Bronchial epithelial cell (primary cell): ENCODE results near the gene SEPTIN7. TPM values are rescaled to one million over a fixed set of nuclear protein-coding genes. Genes with fewer than 3 reads are reported as not detected.

Source experiments
- DNase-seq: peaks from one replicate; pipeline ENCODE4 v3.0.0-alpha.2; 2010; ENCODE audit warnings: low read depth
- FAIRE-seq: peaks from 2 replicates; lab custom pipeline; 2011; peaks lifted over from hg19 to GRCh38; lab: Jason Lieb, UNC
- H3K27me3 ChIP-seq: 2 replicates; pipeline ENCODE4 v1.5.1; 2011; ENCODE audit warnings: low read length; ENCODE audit not compliant: control insufficient read depth, insufficient read depth
- H3K36me3 ChIP-seq: 2 replicates; pipeline ENCODE4 v1.5.1; 2011; ENCODE audit warnings: low read length; ENCODE audit not compliant: control insufficient read depth, insufficient read depth
- H3K4me3 ChIP-seq: 2 replicates; pipeline ENCODE4 v1.5.1; 2011; ENCODE audit warnings: mild to moderate bottlenecking, low read depth, low read length, control low read depth
- total RNA-seq: library from RNA; depleted of rRNA; stranded (reverse); fragments of >200 nt; gene quantifications from 2 replicates; pipeline ENCODE4 v1.2.1, GENCODE V29; 2014
- TF ChIP-seq, protein P1 (sequence below): IDR thresholded peaks from 2 replicates; pipeline ENCODE4 v1.5.1; 2011; ENCODE audit warnings: mild to moderate bottlenecking, moderate library complexity, low read length, control low read depth, inconsistent platforms; ENCODE audit not compliant: insufficient read depth, severe bottlenecking

Gene SEPTIN7
- total RNA-seq, 1 donor from 2014 or later, result 65.0 TPM

DNA sequence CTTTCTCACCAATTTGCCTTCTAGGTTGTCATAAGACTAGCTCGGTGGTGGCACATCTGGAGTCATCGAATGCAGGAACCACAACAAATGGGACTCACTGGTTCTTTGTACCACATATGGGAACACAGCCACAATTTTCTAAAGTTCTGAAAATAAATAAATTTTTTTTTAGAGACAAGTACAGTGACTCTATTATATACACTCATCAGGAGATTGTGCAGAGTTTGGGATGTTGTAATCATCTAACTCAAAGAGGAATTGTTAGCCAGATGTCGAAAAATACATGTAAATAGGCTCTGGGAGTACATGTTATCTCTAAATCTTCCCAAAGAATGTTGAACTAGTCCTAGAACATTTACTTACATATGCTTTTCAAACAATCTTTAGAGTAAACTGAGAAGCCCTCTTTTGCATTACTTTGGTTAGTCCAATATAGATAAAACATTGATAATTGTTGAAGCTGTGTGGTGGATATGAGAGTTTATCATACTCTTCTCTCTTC lies 19.6 kb upstream of the SEPTIN7 start:
- TF ChIP-seq, protein P1, sequence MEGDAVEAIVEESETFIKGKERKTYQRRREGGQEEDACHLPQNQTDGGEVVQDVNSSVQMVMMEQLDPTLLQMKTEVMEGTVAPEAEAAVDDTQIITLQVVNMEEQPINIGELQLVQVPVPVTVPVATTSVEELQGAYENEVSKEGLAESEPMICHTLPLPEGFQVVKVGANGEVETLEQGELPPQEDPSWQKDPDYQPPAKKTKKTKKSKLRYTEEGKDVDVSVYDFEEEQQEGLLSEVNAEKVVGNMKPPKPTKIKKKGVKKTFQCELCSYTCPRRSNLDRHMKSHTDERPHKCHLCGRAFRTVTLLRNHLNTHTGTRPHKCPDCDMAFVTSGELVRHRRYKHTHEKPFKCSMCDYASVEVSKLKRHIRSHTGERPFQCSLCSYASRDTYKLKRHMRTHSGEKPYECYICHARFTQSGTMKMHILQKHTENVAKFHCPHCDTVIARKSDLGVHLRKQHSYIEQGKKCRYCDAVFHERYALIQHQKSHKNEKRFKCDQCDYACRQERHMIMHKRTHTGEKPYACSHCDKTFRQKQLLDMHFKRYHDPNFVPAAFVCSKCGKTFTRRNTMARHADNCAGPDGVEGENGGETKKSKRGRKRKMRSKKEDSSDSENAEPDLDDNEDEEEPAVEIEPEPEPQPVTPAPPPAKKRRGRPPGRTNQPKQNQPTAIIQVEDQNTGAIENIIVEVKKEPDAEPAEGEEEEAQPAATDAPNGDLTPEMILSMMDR, result no peak
- no peak for FAIRE-seq
- no peak for DNase-seq
- Histone ChIP-seq H3K36me3 (no peaks in the 10 kb centered on the region), H3K4me3 (no peak overlapping the region), H3K27me3 (no peaks in the 10 kb centered on the region)

DNA sequence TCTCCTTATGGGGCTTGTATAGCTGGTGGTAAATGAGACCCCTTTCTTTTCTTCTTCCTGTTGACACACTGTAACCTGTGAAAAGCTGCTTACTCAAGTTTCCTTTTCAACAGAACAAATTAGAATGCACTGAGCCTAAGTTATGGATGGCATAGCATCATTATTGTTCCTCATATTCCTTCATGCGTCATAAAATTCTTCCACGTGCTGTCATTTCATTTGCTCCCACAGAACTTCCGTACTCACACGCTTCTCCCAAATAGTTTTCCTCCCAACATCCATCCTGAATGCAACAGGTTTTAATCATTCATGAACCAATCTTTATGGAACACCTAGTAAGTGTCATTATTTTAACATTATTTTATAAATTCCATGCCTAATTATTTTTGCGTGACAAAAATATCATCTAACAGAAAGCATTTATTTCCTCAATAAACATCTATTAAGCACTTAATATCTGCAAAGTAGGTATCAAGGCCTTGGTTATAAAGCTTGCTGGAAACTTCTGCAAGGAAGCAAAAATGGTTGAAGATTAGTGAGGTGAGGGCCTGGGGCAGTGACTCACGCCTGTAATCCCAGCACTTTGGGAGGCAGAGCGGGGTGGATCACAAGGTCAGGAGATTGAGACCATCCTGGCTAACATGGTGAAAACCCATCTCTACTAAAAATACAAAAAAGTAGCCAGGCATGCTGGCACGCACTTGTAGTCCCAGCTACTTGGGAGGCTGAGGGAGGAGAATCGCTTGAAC lies 18.9 kb upstream of the SEPTIN7 start:
- H3K36me3 ChIP-seq, result no peaks in the 10 kb centered on the region
- H3K4me3 ChIP-seq, result no peak overlapping the region
- DNase-seq, result no peak
- no peak for FAIRE-seq
- TF ChIP-seq, protein P1, result no peak
- no peaks in the 10 kb centered on the region for H3K27me3 ChIP-seq

DNA sequence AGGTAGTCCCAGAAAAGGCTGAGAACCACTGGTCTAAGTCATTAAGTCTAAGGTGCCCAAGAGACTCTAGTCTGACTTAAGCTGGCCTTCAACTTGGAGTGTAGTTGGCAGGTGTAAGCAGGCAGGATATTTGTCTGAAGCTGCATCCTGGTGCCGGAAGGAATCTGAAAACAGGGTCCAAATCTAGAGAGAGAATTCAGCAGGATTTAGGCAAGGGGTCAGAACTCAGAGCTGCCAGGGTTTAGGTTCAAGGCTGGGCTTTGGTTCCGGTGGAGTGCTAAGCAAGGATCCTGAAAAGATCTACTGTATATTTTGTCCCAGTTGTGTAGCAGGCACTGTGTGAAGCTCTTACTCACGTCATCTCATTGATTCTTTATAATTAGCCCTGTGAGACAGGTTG lies 16.5 kb upstream of the SEPTIN7 start:
- DNase-seq (no peak), FAIRE-seq (no peak)
- H3K4me3 ChIP-seq, result no peak overlapping the region
- TF ChIP-seq, protein P1, result no peak
- H3K27me3 ChIP-seq, result no peaks in the 10 kb centered on the region
- no peaks in the 10 kb centered on the region for H3K36me3 ChIP-seq

DNA sequence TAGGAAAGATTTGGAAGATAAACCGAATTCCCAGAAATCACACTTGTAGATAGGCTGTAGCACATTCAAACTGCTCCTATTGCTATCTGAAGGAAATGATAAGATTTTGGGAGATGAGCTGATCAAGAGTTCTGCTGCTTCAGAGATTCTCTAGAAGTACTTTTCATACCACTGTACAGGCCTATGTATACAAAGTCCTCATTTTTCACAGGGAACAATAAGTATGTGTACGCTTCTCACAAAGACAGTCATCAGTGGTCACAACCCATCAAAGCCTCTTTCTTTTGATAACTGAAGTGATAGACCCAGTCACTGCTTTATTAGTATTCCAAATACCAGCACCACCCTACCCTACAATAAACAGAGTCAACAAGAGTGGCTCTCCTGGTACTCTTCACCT lies 15.6 kb upstream of the SEPTIN7 start:
- FAIRE-seq (no peak), DNase-seq (no peak)
- no peaks in the 10 kb centered on the region for H3K36me3 ChIP-seq
- TF ChIP-seq, protein P1, result no peak
- H3K4me3 ChIP-seq, result no peak overlapping the region
- no peaks in the 10 kb centered on the region for H3K27me3 ChIP-seq

DNA sequence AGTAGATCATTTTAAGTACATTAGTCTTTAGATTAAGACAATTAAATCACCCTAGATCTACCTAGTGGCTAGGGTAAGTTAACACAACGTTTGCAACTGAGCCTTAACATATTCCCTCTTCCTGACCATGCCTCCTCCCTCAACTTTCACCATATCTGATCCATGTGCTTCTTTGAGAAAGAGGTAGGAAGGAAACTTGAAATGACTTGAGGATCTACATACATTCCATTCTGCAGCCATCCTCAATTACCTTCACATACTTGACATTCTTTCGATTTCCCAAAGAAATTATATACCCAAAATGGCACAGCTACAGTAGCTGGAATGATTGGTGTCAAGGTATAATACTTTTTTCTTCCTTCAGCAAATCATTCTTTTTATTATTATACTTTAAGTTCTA lies 12.9 kb upstream of the SEPTIN7 start:
- FAIRE-seq (no peak), DNase-seq (no peak)
- H3K27me3 ChIP-seq, result no peaks in the 10 kb centered on the region
- TF ChIP-seq, protein P1, result no peak
- no peaks in the 10 kb centered on the region for H3K36me3 ChIP-seq
- H3K4me3 ChIP-seq, result no peak overlapping the region
